SK-N-SH (cell line): ENCODE measurements around the gene PHLPP1. TPM values are rescaled to one million over a fixed set of nuclear protein-coding genes. Genes with fewer than 3 reads are reported as not detected.

Experiments used
- CTCF ChIA-PET: fragments of 300-600, 350-600 bp; formaldehyde crosslinking; extraction: SDS; loops from one replicate; lab custom pipeline; 2021; lab: Yijun Ruan, JAX
- POLR2A ChIA-PET: fragments of 350-600 bp; sonication (Branson Sonifier 250); formaldehyde crosslinking; extraction: SDS; loops from one replicate; lab custom pipeline; 2020; ENCODE audit warnings: antibody characterized with exemption, inconsistent platforms; lab: Yijun Ruan, JAX
- DNase-seq: peaks from one replicate; pipeline ENCODE4 v3.0.0; 2012
- H2AFZ ChIP-seq: fragments of 200-600 bp; sonication (generic); 2 replicates; pipeline ENCODE4 v1.8.1; 2016; ENCODE audit warnings: antibody characterized with exemption, mild to moderate bottlenecking, low read depth
- H3F3A ChIP-seq: fragments of 200-600 bp; sonication (generic); replicated peaks from 2 replicates; pipeline ENCODE3; 2016; ENCODE audit warnings: antibody characterized with exemption, mild to moderate bottlenecking; ENCODE audit not compliant: insufficient read depth
- H3K27ac ChIP-seq, 2 experiments: fragments of 200-500 bp in 1 of 2; fragments of 200-600 bp in 1 of 2; sonication (Bioruptor generic) in 1 of 2; sonication (generic), shearing (Covaris generic) in 1 of 2; 2 replicates each; pipeline versions ENCODE4 v1.5.1 to v1.6.1; 2014 to 2016; ENCODE audit warnings: low read depth in 2 of 2, inconsistent platforms in 1 of 2, low read length in 1 of 2, mild to moderate bottlenecking in 1 of 2, mixed read lengths in 1 of 2
- H3K27me3 ChIP-seq: fragments of 200-600 bp; sonication (generic), shearing (Covaris generic); 2 replicates; pipeline ENCODE4 v1.6.1; 2016; ENCODE audit warnings: mixed run types; ENCODE audit not compliant: insufficient read depth
- H3K36me3 ChIP-seq, 2 experiments: fragments of 200-500 bp in 1 of 2; fragments of 200-600 bp in 1 of 2; sonication (Bioruptor generic) in 1 of 2; sonication (generic) in 1 of 2; replicated peaks in 1 of 2; 2 replicates each; pipeline versions ENCODE3 to v1.5.1; 2014 to 2016; ENCODE audit warnings: low read length in 1 of 2, mild to moderate bottlenecking in 1 of 2; ENCODE audit not compliant: insufficient read depth in 2 of 2, control insufficient read depth in 1 of 2
- H3K4me1 ChIP-seq, 2 experiments: fragments of 200-500 bp in 1 of 2; fragments of 200-600 bp in 1 of 2; sonication (Bioruptor generic) in 1 of 2; sonication (generic), shearing (Covaris generic) in 1 of 2; 2 replicates each; pipeline versions ENCODE4 v1.5.1 to v1.6.1; 2014 to 2016; ENCODE audit warnings: low read depth in 1 of 2, low read length in 1 of 2, mixed run types in 1 of 2; ENCODE audit not compliant: insufficient read depth in 2 of 2, control insufficient read depth in 1 of 2
- H3K4me2 ChIP-seq: fragments of 200-600 bp; sonication (generic), shearing (Covaris generic); 2 replicates; pipeline ENCODE4 v1.6.1; 2017; ENCODE audit warnings: mixed run types
- H3K4me3 ChIP-seq, 2 experiments: fragments of 200-500 bp in 1 of 2; fragments of 200-600 bp in 1 of 2; sonication (Bioruptor generic) in 1 of 2; sonication (generic), shearing (Covaris generic) in 1 of 2; 2 replicates each; pipeline versions ENCODE4 v1.5.1 to v1.8.1; 2014 to 2016; ENCODE audit warnings: low read depth in 2 of 2, inconsistent platforms in 1 of 2, low read length in 1 of 2, mild to moderate bottlenecking in 1 of 2, mixed read lengths in 1 of 2, moderate library complexity in 1 of 2
- H3K79me2 ChIP-seq: fragments of 200-600 bp; sonication (generic); 2 replicates; pipeline ENCODE4 v1.8.1; 2017; ENCODE audit warnings: mild to moderate bottlenecking; ENCODE audit not compliant: insufficient read depth
- H3K9ac ChIP-seq: fragments of 200-600 bp; sonication (generic); 2 replicates; pipeline ENCODE4 v1.6.1; 2017; ENCODE audit warnings: mixed run types
- H3K9me2 ChIP-seq: fragments of 200-600 bp; sonication (generic); 2 replicates; pipeline ENCODE4 v1.6.1; 2017; ENCODE audit warnings: mixed run types
- H3K9me3 ChIP-seq: fragments of 200-600 bp; sonication (generic); 2 replicates; pipeline ENCODE4 v1.6.1; 2017; ENCODE audit warnings: mixed run types, mild to moderate bottlenecking, moderate library complexity
- H4K20me1 ChIP-seq: fragments of 200-600 bp; sonication (generic); 2 replicates; pipeline ENCODE4 v1.6.1; 2017; ENCODE audit warnings: mild to moderate bottlenecking, mixed run types; ENCODE audit not compliant: insufficient read depth
- CHD2 ChIP-seq: fragments of 150-350 bp; IDR thresholded peaks from 2 replicates; pipeline ENCODE4 v1.6.1; 2018; ENCODE audit warnings: low read length; ENCODE audit not compliant: partially characterized antibody
- EP300 ChIP-seq, 2 experiments: IDR thresholded peaks; 2 replicates each; pipeline versions ENCODE4 v1.4.0 to v1.6.1; 2012; ENCODE audit warnings: borderline replicate concordance in 1 of 2, low read depth in 1 of 2, low read length in 1 of 2
- EZH2phosphoT487 ChIP-seq: fragments of 200-600 bp; sonication (generic); IDR thresholded peaks from 2 replicates; pipeline ENCODE4 v1.6.1; 2017; ENCODE audit warnings: low read depth, mixed run types, mild to moderate bottlenecking, antibody characterized with exemption, moderate library complexity, borderline replicate concordance
- GABPA ChIP-seq: IDR thresholded peaks from 2 replicates; pipeline ENCODE4 v1.4.0; 2012; ENCODE audit warnings: low read depth, mild to moderate bottlenecking
- RCOR1 ChIP-seq: fragments of 150-350 bp; IDR thresholded peaks from 2 replicates; pipeline ENCODE4 v1.6.1; 2017; ENCODE audit warnings: antibody characterized with exemption, low read length
- TEAD4 ChIP-seq: IDR thresholded peaks from 2 replicates; pipeline ENCODE4 v1.4.0; 2012; ENCODE audit warnings: mild to moderate bottlenecking, borderline replicate concordance; ENCODE audit not compliant: insufficient read depth
- WGBS: methylation state at CpG from one replicate; pipeline ENCODE4 v1.1.6; 2017; ENCODE audit warnings: low lambda C conversion rate; 5-methylcytosine and 5-hydroxymethylcytosine counted together
- polyA plus RNA-seq, 3 experiments: library from polyadenylated mRNA; depleted of rRNA; stranded (reverse); fragments of >200 nt; gene quantifications; 2 replicates each; pipeline ENCODE4 v1.2.3, GENCODE V29; 2012
- TF ChIP-seq, protein P1 (sequence below): IDR thresholded peaks from 2 replicates; pipeline ENCODE4 v1.4.0; 2012; ENCODE audit warnings: low read depth, borderline replicate concordance
- TF ChIP-seq, protein P2 (sequence below): fragments of 150-350 bp; IDR thresholded peaks from 2 replicates; pipeline ENCODE4 v1.6.1; 2017; ENCODE audit warnings: antibody characterized with exemption, low read length, low read depth, borderline replicate concordance
- TF ChIP-seq, protein P3 (sequence below): IDR thresholded peaks from 2 replicates; pipeline ENCODE4 v1.4.0; 2012; ENCODE audit warnings: low read depth

PHLPP1 gene
- polyA plus RNA-seq, 1 of the 3 experiments (the other 2 are of a cell fraction): 4.6 TPM

GRCh38 chr18:62760403-62760734, 45.0 kb downstream of the PHLPP1 start (continued):
- TF ChIP-seq CHD2 (no peak), RCOR1 (no peak), EZH2phosphoT487 (no peak)
- TF ChIP-seq, protein P1, sequence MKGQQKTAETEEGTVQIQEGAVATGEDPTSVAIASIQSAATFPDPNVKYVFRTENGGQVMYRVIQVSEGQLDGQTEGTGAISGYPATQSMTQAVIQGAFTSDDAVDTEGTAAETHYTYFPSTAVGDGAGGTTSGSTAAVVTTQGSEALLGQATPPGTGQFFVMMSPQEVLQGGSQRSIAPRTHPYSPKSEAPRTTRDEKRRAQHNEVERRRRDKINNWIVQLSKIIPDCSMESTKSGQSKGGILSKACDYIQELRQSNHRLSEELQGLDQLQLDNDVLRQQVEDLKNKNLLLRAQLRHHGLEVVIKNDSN: no peak
- TF ChIP-seq, all 33 proteins: peak for 0

- Histone ChIP-seq H2AFZ (no peak overlapping the region), H3K79me2 (peaks cover 32% of the 10 kb centered on the region; the same call in 1 of the 2 replicates), H3K9me2 (no peaks in the 10 kb centered on the region), H3K9me3 (no peaks in the 10 kb centered on the region), H3F3A (peaks cover 21% of the 10 kb centered on the region), H3K4me1 (peaks cover 17 to 20% of the 10 kb centered on the region in 2 experiments; a peak in 3 of 4 replicates), H4K20me1 (no peaks in the 10 kb centered on the region), H3K9ac (no peak overlapping the region), H3K36me3 (no peaks in the 10 kb centered on the region), H3K4me2 (no peak overlapping the region), H3K27me3 (no peaks in the 10 kb centered on the region), H3K4me3 (no peak overlapping the region), H3K27ac (no peak overlapping the region)
- ChIA-PET POLR2A (no interaction called here), CTCF (no interaction called here)
- DNase-seq: no peak
- 91% methylated on average over 5 of the region's 7 CpGs for WGBS
- no peak for TF ChIP-seq EP300 (IDR thresholded peaks at IDR 0.05; ENCODE audit: borderline replicate concordance in 1 of 2, low read depth in 1 of 2, low read length in 1 of 2)
Measured at GRCh38 chr18:62763101-62763521, 47.8 kb downstream of the PHLPP1 start.

GRCh38 chr18:62766266-62766665, 50.9 kb downstream of the PHLPP1 start:
- H3K9me3 ChIP-seq: no peaks in the 10 kb centered on the region
- no peaks in the 10 kb centered on the region for H3K27me3 ChIP-seq
- H3K27ac ChIP-seq: no peak overlapping the region
- no peak overlapping the region for H3K4me2 ChIP-seq
- no peak overlapping the region for H2AFZ ChIP-seq
- ChIA-PET POLR2A (no interaction called here), CTCF (interaction anchor here (0.6 to 1.5 kb wide), 5 partner anchors 8 to 216 kb away, joined by 3 read pairs; partner anchors contain the start of gene PHLPP1)
- H4K20me1 ChIP-seq: no peaks in the 10 kb centered on the region
- H3K79me2 ChIP-seq: peaks cover 17% of the 10 kb centered on the region; the same call in 1 of the 2 replicates
- H3F3A ChIP-seq: no peaks in the 10 kb centered on the region
- TF ChIP-seq EZH2phosphoT487 (no peak), EP300 (IDR thresholded peaks at IDR 0.05; ENCODE audit: borderline replicate concordance in 1 of 2, low read depth in 1 of 2, low read length in 1 of 2) (no peak), TEAD4 (no peak), GABPA (no peak)
- TF ChIP-seq, protein P2, sequence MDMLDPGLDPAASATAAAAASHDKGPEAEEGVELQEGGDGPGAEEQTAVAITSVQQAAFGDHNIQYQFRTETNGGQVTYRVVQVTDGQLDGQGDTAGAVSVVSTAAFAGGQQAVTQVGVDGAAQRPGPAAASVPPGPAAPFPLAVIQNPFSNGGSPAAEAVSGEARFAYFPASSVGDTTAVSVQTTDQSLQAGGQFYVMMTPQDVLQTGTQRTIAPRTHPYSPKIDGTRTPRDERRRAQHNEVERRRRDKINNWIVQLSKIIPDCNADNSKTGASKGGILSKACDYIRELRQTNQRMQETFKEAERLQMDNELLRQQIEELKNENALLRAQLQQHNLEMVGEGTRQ: no peak
- TF ChIP-seq, protein P3, sequence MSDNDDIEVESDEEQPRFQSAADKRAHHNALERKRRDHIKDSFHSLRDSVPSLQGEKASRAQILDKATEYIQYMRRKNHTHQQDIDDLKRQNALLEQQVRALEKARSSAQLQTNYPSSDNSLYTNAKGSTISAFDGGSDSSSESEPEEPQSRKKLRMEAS: no peak
- 93% methylated on average over 4 of the region's 4 CpGs for WGBS
- H3K4me1 ChIP-seq: peaks cover 0 to 16% of the 10 kb centered on the region in 2 experiments; a peak in 3 of 4 replicates
- H3K36me3 ChIP-seq: no peaks in the 10 kb centered on the region
- H3K9me2 ChIP-seq: no peaks in the 10 kb centered on the region
- no peak for DNase-seq
- no peak overlapping the region for H3K4me3 ChIP-seq
- H3K9ac ChIP-seq: no peak overlapping the region
